Activated B cell treated with CpG ODN at 0.5 μM for 24 hours (primary cell): ENCODE results near the gene GPR75. TPM values are rescaled to one million over a fixed set of nuclear protein-coding genes. Genes with fewer than 3 reads are reported as not detected.
"Not testable (repeated sequence)": the region's sequence is repeated elsewhere in the genome, so short reads cannot be mapped to it uniquely, and the experiment has no call there.

Source experiments
- ATAC-seq: fragments of 200-7000 bp; cut with Tn5 transposase; one replicate; pipeline ENCODE4 v1.10.0; 2021; ENCODE audit warnings: low read depth, mild to moderate bottlenecking, moderate library complexity
- CTCF ChIA-PET: fragments of 350-600 bp; sonication (Branson Sonifier 250); formaldehyde crosslinking; loops from one replicate; lab custom pipeline; 2021; ENCODE audit warnings: antibody characterized with exemption; lab: Charles Lee
- POLR2A ChIA-PET: fragments of 350-600 bp; sonication (Branson Sonifier 250); formaldehyde crosslinking; loops from one replicate; lab custom pipeline; 2021; ENCODE audit warnings: antibody characterized with exemption; lab: Charles Lee
- DNase-seq: peaks from one replicate; pipeline ENCODE4 v3.0.0; 2022
- H3K27ac Mint-ChIP-seq: one replicate; pipeline ENCODE4 v1.8.0; 2020; ENCODE audit warnings: mixed read lengths
- H3K27me3 Mint-ChIP-seq: one replicate; pipeline ENCODE4 v1.8.0; 2021; ENCODE audit warnings: mixed read lengths
- H3K36me3 Mint-ChIP-seq: one replicate; pipeline ENCODE4 v1.8.0; 2021; ENCODE audit warnings: low read depth, mixed read lengths
- H3K4me1 Mint-ChIP-seq: one replicate; pipeline ENCODE4 v1.8.0; 2021; ENCODE audit warnings: mixed read lengths
- H3K4me3 Mint-ChIP-seq: one replicate; pipeline ENCODE4 v1.8.0; 2020; ENCODE audit warnings: mild to moderate bottlenecking, mixed read lengths
- H3K9me3 Mint-ChIP-seq: one replicate; pipeline ENCODE4 v1.8.0; 2020; ENCODE audit warnings: mixed read lengths
- intact Hi-C: fragments of 100-400 bp; cut with micrococcal nuclease; formaldehyde crosslinking; loops from one replicate; pipeline ENCODE4 v1.15.1; 2024
- total RNA-seq: library from RNA; stranded (reverse); gene quantifications from 2 replicates; pipeline ENCODE4 v1.2.3, GENCODE V29; 2022
- TF ChIP-seq, protein P1 (sequence below): fragments of 200-600 bp; IDR thresholded peaks from one replicate; pipeline ENCODE4 v1.8.0; 2022; ENCODE audit warnings: antibody characterized with exemption, mild to moderate bottlenecking

GPR75 gene
- total RNA-seq, 1 donor from 2014 or later = 6.3 TPM

DNA sequence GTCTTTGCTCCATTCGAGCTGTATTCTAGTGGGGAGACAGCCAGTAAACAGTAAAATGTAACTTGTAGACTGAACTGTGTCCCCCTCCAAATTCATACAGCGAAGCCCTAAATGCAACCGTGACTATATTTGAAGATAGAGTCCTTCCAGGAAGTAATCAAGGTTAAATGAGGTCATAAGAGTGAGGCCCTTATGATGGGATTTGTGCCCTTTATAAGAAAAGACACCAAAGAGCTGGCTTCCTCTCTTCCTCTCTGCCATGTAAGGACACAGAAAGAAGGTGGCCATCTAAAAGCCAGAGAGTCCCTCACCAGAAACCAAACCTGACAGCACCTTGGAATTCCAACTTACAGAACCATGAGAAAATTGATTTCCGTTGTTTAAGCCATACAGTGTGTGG is 31.4 kb downstream of the GPR75 start:
- no peak overlapping the region for H3K27ac Mint-ChIP-seq
- H3K9me3 Mint-ChIP-seq = peaks cover 3% of the 10 kb centered on the region
- DNase-seq = no peak
- ATAC-seq = no peak
- H3K4me1 Mint-ChIP-seq = no peaks in the 10 kb centered on the region
- H3K4me3 Mint-ChIP-seq = no peak overlapping the region
- intact Hi-C loops = no loop called here
- POLR2A ChIA-PET = no interaction called here
- peaks cover 24% of the 10 kb centered on the region for H3K36me3 Mint-ChIP-seq
- TF ChIP-seq, protein P1, sequence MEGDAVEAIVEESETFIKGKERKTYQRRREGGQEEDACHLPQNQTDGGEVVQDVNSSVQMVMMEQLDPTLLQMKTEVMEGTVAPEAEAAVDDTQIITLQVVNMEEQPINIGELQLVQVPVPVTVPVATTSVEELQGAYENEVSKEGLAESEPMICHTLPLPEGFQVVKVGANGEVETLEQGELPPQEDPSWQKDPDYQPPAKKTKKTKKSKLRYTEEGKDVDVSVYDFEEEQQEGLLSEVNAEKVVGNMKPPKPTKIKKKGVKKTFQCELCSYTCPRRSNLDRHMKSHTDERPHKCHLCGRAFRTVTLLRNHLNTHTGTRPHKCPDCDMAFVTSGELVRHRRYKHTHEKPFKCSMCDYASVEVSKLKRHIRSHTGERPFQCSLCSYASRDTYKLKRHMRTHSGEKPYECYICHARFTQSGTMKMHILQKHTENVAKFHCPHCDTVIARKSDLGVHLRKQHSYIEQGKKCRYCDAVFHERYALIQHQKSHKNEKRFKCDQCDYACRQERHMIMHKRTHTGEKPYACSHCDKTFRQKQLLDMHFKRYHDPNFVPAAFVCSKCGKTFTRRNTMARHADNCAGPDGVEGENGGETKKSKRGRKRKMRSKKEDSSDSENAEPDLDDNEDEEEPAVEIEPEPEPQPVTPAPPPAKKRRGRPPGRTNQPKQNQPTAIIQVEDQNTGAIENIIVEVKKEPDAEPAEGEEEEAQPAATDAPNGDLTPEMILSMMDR = no peak
- CTCF ChIA-PET = no interaction called here
- no peaks in the 10 kb centered on the region for H3K27me3 Mint-ChIP-seq

DNA sequence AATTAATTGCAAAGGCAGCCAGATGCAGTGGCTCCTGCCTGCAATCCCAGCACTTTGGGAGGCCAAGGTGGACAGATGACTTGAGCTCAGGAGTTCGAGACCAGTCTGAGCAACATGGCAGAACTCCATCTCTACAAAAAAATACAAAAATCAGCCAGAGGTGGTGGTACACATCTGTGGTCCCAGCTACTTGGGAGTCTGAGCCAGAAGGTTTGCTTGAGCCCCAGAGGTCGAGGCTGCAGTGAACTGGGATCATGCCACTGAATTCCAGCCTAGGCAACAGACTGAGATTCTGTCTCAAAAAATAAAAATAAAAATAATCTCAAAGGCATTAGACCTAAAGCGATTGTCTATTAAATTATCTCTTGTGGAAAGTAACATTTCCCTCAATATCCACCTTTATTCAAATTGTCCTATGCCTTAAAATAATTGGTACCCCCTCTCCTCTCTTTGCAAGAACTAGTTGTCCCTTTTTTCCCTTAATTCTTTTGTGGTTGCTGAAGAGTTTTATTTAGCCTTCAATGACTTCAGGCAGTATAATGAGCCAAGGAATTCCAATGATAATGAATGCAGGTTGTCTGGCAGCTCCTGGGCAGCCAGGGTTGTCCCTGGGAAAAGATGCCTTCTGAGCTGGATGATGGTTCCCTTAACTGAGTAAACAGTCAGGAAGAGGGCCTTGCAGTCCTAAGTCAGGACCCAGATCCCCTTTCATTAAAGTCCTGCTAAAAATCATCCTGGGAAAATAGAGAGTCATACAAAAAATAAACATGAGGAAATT is 32.2 kb downstream of the GPR75 start:
- H3K36me3 Mint-ChIP-seq = peaks cover 25% of the 10 kb centered on the region
- ATAC-seq (no peak), DNase-seq (no peak)
- intact Hi-C loops = no loop called here
- H3K4me3 Mint-ChIP-seq = no peak overlapping the region
- H3K27ac Mint-ChIP-seq = no peak overlapping the region
- peaks cover 3% of the 10 kb centered on the region for H3K9me3 Mint-ChIP-seq
- ChIA-PET POLR2A (no interaction called here), CTCF (no interaction called here)
- no peaks in the 10 kb centered on the region for H3K4me1 Mint-ChIP-seq
- no peaks in the 10 kb centered on the region for H3K27me3 Mint-ChIP-seq
- TF ChIP-seq, protein P1 = no peak

- no peaks in the 10 kb centered on the region for H3K27me3 Mint-ChIP-seq
- peaks cover 22% of the 10 kb centered on the region for H3K36me3 Mint-ChIP-seq
- TF ChIP-seq, protein P1 = no peak
- no peaks in the 10 kb centered on the region for H3K4me1 Mint-ChIP-seq
- H3K4me3 Mint-ChIP-seq = no peak overlapping the region
- CTCF ChIA-PET = no interaction called here
- DNase-seq (no peak), ATAC-seq (no peak)
- no peak overlapping the region for H3K27ac Mint-ChIP-seq
- POLR2A ChIA-PET = no interaction called here
- intact Hi-C loops = no loop called here
- H3K9me3 Mint-ChIP-seq = peaks cover 3% of the 10 kb centered on the region
These were observed 33.0 kb downstream of the GPR75 start for GRCh38 chr2:53826587-53827397.

DNA sequence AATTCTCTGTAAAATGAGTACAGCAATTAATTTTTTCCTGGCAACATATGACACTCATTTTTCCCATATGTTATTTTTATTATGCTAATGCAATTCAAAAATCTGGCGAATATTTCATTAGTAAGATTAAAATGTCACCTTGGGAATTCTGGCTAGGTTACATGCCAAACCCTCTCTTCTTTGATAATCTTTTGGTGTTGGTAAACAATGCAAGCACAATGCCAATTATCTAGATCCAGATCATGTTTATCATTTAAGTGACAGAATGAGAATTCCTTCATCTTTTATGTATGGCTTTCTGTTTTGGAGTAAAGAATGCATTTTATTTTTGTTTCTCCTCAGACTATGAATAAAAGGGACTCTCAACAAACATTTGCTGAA is 33.7 kb downstream of the GPR75 start:
- intact Hi-C loops = no loop called here
- peaks cover 16% of the 10 kb centered on the region for H3K36me3 Mint-ChIP-seq
- no peaks in the 10 kb centered on the region for H3K27me3 Mint-ChIP-seq
- ATAC-seq = no peak
- no peaks in the 10 kb centered on the region for H3K4me1 Mint-ChIP-seq
- no peak overlapping the region for H3K27ac Mint-ChIP-seq
- CTCF ChIA-PET = no interaction called here
- H3K9me3 Mint-ChIP-seq = peaks cover 3% of the 10 kb centered on the region
- TF ChIP-seq, protein P1 = no peak
- POLR2A ChIA-PET = no interaction called here
- no peak for DNase-seq
- H3K4me3 Mint-ChIP-seq = no peak overlapping the region

GRCh38 chr2:53823639-53824038 is 36.1 kb downstream of the GPR75 start:
- H3K4me3 Mint-ChIP-seq, ATAC-seq, intact Hi-C loops, CTCF ChIA-PET, H3K9me3 Mint-ChIP-seq, DNase-seq, H3K4me1 Mint-ChIP-seq, H3K27ac Mint-ChIP-seq, H3K27me3 Mint-ChIP-seq: not testable (repeated sequence)
- H3K36me3 Mint-ChIP-seq = peaks cover 25% of the 10 kb centered on the region
- POLR2A ChIA-PET = interaction anchor here (0.7 kb wide), 1 partner anchor 1592 kb away, joined by 4 read pairs; no protein-coding TSS in a partner anchor
